Stimulated activated CD8-positive, alpha-beta memory T cell treated with anti-CD3 and anti-CD28 coated beads, Interleukin-4, amount 100 ng/mL, for 1 hour (primary cell): Measurements from ENCODE around the gene ATP1A1.

Source experiments
- DNase-seq, 2 donors: peaks; one replicate each; pipeline ENCODE4 v3.0.0-alpha.2; 2020; ENCODE audit warnings: low read depth in 2 of 2, low spot score in 1 of 2

Gene ATP1A1

DNA sequence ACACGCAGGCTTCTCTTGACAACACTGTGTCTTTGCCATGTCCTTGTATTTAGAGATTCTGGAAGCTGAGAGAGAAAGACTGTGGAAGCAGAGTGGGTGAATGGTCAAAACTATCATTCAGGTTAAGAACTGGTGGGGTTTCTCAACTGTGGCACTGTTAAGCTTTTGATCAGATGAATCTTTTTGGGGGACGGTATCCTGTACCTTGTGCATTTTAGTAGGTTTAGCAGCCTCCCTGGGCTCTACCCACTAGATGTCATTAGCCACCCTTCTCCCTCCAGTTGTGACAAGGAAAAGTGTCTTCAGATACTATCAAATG is 39.4 kb downstream of the ATP1A1 start:
- no peak for DNase-seq

DNA sequence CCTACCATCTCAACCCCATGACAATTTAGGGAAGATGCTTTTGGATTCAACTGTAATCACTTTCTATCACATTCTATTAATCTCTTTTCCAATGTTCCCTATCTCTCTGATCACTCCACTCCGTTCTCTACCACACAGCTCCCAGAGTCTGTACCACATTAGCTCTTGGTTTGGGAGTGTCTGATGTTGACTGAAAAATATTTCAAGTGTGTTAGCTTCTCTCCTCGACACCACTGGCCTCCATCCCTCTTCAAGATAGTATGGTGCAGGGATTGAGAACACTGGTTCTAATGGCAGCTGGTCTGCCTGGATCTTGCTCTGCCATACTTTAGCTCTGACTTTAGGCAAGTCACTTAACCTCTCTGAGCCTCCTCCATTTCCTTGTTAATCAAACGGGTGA is 39.9 kb downstream of the ATP1A1 start:
- DNase-seq = no peak

DNA sequence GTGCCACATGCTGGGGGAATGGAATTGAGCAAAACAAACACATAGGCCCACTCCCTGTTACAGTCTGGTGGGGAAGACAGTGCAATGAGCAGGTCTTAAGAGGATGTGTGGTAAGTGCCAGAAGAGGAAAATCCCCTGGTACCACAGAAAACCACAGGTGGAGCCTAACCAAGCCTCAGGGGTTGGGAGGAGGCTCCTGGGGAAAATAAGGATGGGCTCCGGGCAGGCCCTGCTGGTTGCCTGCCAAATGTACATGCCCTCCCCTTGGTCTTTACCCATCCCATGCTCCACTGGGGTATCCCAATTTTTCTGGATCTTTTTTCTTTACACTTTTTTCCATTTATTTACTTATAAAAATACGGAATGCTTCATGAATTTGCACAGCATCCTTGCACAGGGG is 40.4 kb downstream of the ATP1A1 start:
- DNase-seq = no peak

DNA sequence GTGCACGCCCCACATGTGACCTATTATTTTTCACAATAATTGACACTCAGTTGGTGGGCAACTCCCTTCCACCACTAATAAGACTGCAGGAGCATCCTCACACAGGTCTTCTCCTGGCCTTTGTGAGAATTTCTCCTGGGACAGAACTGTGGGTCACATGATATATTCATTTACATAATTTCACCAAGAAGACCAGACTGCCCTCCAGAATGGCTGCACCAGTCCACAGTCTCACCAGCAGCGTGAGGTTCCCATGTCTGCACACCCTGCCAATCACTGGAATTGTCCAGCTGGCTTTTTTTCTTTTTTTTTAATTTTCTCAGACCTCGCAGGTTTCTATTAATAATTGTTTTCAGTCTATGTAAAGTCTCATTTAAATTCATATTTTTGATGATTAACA is 41.3 kb downstream of the ATP1A1 start:
- no peak for DNase-seq

DNA sequence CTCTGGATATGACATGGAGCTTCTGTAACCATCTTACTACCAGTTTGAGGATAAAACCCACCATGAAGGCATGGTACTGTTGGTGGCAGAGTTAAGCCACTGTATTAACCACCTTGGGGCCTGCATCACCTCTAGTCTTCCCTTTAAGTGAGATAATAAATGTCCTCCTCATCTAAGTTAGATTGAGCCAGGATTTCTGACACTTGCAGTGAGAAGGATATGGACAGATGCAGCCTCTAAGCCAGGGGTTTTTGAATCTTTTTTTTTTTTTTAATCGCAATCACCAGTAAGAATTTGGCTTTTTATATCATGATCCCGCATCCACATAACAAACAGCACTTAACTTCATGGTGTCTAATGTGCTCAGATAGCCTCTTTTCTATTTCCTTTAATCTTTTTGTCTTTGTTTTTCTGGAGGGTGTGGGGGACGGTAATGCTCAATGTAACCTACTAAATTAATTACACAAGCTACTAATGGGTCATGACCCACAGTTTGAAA is 42.2 kb downstream of the ATP1A1 start:
- no peak for DNase-seq

DNA sequence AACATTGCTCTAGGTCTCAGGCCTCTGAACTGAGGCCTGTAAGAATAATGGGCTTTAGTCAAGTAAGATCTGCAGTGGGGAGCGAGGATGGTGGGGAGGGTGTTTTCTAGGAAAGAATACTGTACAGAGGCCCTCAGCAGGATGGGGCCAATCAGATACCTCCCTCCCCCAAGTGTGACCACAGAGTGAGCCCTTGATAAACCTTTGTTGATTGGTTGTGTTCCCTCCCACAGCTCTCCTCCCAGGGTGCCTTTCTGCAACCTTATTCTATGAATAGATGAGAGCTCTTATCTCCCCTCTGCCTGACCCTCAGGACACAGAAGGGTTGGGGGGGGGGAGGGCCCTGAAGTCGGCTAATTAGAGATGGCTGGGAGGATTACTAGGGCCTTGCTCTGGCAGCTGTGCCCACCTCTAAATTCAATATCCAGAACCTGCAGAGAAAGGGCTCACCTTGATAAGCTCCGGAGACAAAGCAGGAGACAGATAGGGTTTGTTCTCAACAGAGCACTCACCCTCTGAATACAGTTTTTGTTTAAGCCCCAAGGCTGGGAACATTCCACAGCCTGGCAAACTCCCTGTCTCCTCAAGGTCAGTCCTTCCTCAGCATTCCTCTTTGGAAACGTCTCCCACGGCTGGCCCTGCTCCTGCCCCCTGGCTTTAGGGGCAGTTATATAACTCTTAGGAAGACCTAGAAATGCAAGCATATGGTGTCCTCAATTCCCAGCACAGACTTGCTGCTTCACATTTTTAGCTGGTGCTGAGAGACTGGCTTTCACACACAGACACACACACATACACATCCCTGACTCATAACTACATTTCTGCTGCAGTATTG is 42.9 kb downstream of the ATP1A1 start:
- no peak for DNase-seq

DNA sequence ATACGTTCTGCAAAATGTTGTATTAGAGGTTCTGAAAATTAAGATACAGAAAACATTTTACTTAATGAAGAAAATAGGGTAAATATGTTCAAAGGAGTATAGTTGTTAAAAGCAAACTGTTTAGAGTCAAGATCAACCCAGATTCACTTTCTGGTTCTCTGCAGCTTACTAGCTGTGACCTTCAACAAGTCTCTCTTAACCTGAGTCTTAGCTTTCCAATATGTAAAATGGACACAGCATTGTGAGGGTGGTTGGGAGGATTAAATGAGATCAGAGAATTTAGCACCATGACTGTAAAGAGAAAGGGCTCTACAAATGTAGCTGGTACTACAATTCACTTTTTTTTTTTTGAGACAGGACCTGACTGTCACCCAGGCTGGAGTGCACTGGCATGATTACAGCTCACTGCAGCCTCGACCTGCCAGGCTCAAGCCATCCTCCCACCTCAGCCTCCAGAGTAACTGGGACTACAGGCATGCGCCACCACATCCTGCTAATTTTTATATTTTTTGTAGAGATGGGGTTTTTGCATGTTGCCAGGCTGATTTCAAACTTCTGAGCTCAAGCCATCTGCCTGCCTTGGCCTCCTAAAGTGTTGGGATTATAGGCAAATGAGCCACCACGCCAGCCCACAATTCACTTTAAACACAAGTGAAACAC is 43.9 kb downstream of the ATP1A1 start:
- no peak for DNase-seq

DNA sequence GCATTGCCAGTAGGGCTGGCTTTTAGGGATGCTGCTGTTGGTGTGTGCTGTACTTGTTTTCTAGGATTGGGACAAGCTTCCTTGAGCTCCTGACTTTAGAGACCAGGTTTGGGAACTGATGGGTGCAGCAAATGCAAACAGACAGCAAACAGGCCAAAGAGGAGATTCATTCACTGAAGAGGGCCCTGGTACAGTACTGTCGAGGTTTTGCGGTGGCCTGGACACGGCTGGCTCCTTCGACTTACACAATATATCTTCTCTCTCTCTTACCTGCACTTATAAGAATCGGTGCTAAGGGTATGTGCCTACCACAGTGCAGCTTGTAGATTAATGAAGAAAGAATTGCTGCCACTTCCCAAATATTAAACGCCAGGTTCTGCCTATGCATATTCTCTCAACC is 44.6 kb downstream of the ATP1A1 start:
- DNase-seq = no peak

DNA sequence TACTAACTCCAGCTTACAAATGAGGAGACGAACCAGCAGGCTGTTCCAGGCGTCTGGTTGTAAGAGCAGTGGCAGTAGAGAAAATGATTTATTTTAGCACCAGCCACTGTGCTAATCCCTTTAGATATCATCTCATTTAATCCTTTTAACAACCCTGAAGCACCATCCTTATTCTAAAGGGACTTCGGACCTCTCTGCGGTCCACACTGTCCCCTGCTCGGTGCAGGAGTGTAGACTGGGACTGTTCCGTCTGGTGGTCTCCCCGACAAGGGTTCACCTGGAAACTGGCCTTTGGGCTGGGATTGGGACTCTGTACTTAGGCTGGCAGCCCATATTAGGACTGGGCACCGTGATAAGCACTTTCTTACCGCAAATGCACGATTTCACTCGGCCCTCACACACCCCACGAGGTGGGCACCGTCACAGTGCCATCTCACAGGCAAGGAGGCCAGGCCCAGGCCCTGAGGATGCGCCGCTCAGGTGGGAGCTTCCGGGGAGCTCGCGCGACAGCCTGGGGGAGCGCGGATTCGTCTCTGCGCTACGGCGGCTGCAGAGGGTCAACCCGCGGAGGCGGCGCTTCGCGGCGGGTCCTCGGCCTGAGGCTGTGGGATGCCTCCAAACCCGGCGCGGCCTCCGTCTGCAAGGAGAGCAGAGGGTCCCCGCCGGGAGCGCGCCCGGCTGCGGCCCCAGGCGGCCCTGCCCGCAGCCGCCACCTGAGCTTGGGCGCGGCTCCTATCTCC is 45.2 kb downstream of the ATP1A1 start:
- DNase-seq = peak; percentile 53 to 72

DNA sequence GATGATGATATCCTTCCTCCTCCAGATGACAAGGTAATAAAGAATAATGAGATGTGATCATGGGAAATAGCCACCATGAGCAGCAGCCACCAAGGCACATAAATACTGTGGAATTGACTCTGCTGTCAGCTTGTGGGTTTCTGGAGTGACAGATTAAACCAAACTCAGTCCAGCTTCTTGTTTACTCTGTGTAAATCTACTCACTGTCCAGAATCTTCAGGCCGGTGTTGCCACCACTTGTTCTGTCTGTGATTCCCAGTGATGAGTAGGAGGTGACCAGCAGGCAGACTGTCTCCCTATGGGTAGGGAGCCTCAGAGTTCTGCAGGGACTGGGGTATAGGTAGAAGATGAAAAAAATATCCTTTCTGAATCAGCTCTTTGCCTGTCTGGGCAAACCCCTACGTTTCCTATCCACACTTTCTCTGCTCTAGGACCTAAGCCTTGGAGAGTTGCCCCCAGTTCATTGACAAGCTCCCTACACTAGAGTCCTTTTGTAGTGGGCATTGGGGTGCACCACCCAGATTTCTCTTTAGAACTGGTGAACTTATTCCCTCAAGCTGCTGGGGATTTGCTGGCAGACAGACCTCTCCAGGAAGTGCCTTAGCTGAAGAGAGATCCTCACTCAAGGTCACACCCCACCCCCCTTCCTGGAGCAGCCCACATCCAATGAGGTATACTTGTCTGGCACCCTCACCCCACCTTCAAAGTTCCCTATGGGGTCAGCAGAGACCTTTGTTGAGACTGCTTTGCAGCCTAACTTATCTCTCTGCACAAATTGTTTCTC is 47.6 kb downstream of the ATP1A1 start:
- DNase-seq = no peak

DNA sequence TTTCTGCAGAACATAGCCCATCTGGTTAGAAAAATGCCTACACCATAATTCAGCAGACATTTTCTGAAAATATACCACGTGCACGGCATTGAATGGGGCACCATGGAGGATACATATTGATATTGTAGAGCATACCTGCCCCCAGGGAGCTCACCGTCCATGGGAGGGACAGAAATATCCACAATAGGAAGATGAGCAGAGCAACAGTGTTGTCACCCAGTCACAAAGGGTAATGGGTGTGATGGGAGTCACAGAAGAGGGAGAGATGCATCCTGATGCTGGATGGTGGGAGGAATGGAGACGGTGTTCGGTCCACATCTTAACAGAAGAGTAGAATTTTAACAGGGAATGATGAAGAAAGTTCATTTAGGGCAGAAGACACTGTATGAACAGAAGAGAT is 51.4 kb downstream of the ATP1A1 start:
- DNase-seq = no peak

DNA sequence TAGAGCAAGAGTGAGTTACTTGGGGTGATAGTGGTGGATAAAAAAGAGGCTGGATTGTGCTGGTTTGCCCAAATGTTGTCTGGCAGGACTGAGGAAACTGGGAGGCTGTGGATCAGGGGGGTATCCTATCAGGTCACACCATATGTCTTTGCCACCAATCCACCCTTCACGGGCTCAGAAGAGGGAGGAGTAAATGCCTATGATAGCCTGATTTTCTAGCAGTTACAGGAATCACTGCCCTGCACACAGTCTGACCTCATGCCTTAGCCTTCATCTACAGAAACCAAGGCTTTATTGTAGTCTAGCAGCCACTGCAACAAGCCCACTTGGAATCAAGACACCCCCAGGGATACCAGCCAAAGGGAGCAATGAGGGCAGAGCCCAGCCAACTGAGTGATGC is 51.8 kb downstream of the ATP1A1 start:
- DNase-seq = no peak

DNA sequence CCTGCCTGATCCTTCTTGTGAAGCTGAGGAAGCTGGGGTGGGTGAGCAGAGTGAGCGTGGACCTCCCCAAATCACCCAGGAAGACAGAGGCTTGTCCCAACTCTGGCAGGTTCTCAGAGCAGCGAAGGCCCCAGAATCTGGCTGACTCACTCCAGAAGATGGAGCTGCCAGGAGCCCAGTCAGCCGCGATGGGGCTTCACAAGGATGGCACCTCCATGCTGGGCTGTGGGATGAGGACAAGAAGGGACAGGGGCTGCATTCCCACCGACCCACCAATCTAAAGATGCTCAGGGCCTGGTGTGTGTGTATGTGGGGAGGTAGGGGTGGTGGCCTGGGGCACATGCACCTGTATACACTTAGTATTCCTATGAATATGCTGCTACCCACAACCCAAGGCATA is 52.9 kb downstream of the ATP1A1 start:
- no peak for DNase-seq

DNA sequence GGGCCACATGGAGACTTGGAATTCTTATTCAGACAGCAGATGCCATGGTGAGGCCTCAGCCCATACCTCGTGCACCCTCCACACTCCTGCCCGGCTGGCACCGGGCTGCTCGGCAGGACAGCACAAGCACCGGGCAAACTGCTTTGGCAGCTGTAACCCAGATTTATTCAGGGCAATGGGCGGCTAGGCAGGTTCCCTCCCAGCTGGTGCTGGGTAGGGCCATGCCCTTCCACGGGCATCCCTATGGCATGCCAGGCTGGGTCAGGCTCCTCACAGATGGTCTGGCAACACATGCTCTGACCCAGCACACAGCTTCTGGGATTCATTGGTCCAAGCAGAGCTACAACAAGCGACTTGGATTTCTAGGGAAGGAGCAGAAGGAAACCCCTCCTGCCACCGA is 53.4 kb downstream of the ATP1A1 start:
- DNase-seq = no peak

DNA sequence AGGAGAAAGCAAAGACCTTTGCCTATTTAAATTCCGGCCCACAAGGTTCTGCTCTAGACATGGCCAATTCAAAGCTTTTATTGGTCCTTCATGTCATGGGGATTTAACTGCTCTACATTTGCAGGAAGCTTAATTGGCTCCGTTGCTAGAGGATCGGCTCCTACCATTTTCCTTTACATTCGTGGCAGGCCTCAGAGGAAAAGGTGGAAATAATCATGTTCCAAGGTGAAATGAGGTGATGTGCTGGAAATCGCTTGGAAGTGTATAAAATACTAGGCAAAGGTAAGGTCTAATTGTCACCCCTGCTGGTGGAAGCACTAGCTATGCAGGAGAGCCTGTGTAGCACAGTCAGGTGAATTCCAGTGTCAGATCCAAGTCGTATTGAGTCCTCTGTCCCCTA is 55.5 kb downstream of the ATP1A1 start:
- DNase-seq = no peak

DNA sequence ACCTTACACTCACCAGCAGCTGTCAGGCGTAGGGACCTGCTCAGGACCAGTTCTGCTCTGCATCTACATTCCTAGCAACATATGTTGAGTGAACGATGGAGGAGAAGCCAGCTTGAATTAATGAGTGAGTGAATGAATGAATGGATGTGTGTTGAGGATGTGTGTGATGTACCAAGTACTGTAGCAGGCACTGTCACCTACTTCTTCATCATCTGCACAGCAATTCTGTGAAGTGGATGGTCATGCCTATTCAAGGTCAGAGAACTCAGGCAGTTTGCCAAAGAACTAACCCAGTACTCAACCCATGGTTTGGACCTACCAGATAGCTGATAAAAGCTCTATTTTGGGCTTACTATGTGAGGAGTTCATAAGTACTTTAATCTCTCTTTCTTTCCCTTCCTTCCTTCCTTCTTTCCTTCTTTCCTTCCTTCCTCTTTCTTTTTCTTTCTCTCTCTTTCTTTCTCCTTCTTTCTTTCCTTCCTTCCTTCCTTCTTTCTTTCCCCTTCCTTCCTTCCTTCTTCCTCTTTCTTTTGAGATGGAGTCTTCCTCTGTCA is 56.9 kb downstream of the ATP1A1 start:
- no peak for DNase-seq

DNA sequence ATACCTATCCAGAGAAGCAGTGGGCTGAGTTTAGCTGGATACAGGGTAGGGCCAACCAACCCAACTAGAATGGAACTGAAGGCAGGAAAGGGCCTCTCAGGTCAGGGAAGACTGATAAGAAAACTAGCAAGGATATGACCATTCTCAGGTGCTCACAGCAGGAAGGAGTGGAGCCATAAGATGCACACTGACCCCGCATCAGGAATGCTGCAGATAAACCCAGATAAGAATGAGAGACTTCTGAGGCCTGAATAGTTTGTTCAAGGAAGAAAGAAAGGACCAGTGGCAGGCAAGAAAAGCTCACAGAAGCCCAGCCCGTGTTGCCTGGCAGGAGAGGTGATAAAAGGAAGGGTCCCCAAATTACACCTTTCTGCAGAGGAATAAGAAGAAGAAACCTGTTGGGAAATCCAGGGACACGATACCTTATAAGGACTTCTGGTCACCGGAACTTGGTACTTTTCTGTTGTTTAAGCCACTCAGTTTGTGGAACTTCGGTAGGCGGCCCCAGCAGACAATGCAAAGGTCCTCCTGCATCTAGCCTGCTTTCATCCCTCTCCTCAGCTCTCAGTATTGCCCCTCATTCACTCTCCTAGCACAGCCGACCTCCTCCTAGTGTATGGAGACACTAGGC is 58.9 kb downstream of the ATP1A1 start:
- no peak for DNase-seq

DNA sequence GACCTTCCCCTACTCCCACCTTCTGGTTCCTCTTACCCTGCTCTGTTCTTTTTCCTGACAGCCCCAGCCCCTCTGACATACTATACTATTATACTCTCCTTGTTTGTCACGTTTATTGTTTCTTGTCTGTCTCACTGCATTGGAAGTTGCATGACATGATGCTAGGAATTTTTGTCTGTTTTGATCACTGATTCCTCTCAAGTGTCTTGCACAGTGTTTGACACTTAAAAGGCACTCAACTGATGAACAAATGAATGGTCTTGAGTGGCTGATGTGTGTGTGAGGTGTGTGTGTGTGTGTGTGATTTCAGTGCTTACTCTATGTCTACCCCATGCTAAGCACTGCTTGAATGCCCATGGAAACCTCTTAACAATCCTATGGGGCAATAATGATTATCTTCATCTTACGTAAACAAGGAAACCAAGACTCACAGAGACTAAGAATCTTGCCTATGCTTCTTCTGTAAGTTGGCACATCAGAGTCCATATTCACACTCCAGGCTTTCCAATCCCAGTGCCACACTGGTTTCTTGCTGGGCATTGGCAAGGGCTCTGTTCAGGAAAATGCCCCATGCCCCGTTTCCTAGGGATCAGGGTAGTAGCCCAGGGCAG is 59.7 kb downstream of the ATP1A1 start:
- DNase-seq = no peak

DNA sequence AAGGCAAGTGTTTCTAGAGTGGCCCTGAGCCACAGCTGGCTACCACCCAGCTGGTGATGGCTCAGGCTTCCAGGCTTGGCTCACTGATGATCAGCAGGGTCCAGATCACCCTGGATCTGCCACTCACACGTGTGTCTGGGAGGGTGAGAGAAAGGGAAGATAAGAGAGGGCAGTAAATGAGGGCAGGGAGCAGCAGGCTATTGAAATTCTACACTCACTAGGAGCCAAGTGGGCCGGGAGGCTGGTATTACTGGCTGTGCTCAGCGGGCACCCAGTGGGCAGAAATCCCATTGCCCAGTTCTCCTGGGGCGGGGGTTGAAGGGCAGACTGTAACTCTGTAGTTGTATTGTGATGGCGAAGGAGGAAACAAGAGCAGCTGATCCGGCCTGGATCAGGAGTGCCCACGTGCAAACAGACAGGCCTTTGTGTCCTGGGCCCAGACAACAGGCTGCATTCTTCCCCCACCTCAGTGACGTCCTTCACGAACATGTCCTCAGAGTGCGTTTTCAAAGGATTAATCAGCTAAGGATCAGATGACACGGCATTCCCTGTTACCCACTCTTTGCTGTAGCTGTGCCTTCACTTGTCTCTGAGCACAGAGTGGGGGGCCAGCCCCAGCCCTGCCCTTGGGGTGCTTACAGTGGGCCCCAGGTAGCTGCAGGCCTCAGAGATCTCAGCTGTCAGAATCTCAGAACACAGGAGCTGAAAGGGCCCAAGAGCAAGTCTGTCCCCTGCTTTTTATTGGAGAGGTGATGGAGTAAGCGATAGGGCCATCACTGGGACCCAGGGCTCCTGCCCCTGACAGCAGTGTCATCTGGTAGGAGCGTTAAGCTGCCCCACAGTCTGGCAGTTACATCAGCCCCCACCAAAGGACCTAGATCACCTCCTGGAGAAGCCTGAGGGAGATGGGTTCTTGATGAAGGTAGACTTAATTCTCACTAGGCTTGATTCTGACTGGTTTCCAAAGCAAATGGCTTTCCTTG is 60.5 kb downstream of the ATP1A1 start:
- DNase-seq = no peak
